Measurements from ENCODE around the gene ZNF785. TPM values are rescaled to one million over a fixed set of nuclear protein-coding genes. Genes with fewer than 3 reads are reported as not detected.

ZNF785 gene
- polyA plus RNA-seq, 1 donor (not counting 4 experiments of a cell fraction or from before 2014, with no cell fraction given): 3.4 TPM

DNA sequence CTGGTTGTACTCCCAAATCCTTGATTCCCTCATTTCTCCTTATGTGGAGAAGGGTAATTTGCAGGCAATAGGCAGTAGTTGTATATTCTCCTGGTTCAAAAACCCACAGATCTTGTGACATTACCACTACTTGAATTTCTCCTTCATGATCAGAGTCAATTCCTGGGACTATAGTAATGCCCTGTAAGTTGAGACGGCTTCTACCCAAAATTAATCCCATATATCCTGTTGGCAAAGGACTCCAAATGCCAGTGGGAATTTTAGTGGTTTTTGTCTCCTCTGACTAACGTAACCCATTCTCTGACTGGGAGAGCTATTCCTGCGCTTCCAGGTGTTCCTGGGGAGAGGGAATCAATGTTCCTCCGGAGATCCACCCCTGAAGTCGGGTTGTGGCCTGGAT is 36.3 kb upstream of the ZNF785 start:
- no peak overlapping the region for H3K4me2 ChIP-seq (ENCODE audit: control insufficient read depth, extremely low read depth, insufficient read depth, low read depth, low read length)
- no peaks in the 10 kb centered on the region for H4K20me1 ChIP-seq (ENCODE audit: control insufficient read depth, extremely low read depth, insufficient read depth, low read length)
- peaks cover 11% of the 10 kb centered on the region for H3K4me1 ChIP-seq (ENCODE audit: control insufficient read depth, extremely low read depth, insufficient read depth, low read length)
- peaks cover 7% of the 10 kb centered on the region for H3K9me3 ChIP-seq (ENCODE audit: control insufficient read depth, low read depth, low read length)
- no peaks in the 10 kb centered on the region for H3K9me1 ChIP-seq (ENCODE audit: control insufficient read depth, extremely low read depth, insufficient read depth, low read length)
- H3K4me3 ChIP-seq (ENCODE audit: control insufficient read depth in 2 of 3, extremely low read depth in 1 of 3, insufficient read depth in 2 of 3, low read depth in 1 of 3, low read length in 3 of 3): no peak overlapping the region
- DNase-seq (ENCODE audit: low read depth, low spot score) (no peak), FAIRE-seq (no peak)
- no peak overlapping the region for H3K9ac ChIP-seq (ENCODE audit: control insufficient read depth, extremely low read depth, insufficient read depth, low read length)
- H3K27me3 ChIP-seq (ENCODE audit: control insufficient read depth, extremely low read depth, insufficient read depth, low read length): no peaks in the 10 kb centered on the region
- TF ChIP-seq EZH2 (IDR thresholded peaks at IDR 0.05; ENCODE audit: low read length): no peak
- TF ChIP-seq, protein P1, sequence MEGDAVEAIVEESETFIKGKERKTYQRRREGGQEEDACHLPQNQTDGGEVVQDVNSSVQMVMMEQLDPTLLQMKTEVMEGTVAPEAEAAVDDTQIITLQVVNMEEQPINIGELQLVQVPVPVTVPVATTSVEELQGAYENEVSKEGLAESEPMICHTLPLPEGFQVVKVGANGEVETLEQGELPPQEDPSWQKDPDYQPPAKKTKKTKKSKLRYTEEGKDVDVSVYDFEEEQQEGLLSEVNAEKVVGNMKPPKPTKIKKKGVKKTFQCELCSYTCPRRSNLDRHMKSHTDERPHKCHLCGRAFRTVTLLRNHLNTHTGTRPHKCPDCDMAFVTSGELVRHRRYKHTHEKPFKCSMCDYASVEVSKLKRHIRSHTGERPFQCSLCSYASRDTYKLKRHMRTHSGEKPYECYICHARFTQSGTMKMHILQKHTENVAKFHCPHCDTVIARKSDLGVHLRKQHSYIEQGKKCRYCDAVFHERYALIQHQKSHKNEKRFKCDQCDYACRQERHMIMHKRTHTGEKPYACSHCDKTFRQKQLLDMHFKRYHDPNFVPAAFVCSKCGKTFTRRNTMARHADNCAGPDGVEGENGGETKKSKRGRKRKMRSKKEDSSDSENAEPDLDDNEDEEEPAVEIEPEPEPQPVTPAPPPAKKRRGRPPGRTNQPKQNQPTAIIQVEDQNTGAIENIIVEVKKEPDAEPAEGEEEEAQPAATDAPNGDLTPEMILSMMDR (optimal IDR thresholded peaks at IDR 0.05 in 1 of 3, IDR thresholded peaks at IDR 0.05 in 1 of 3, conservative IDR thresholded peaks at IDR 0.05 in 1 of 3; ENCODE audit: extremely low read depth in 1 of 3, insufficient read depth in 2 of 3, low read length in 3 of 3): no peak
- no peaks in the 10 kb centered on the region for H3K36me3 ChIP-seq (ENCODE audit: control insufficient read depth in 2 of 2, extremely low read depth in 1 of 2, insufficient read depth in 2 of 2, low read length in 2 of 2)
- no peak overlapping the region for H2AFZ ChIP-seq (ENCODE audit: control insufficient read depth, low read length)
- dilution Hi-C loops (cut with MboI; ENCODE audit: extremely low pct_ligation_motif_present, low sequenced_read_pairs): no loop called here
- H3K27ac ChIP-seq (ENCODE audit: control insufficient read depth, insufficient read depth, low read length): no peak overlapping the region
- no peaks in the 10 kb centered on the region for H3K79me2 ChIP-seq (ENCODE audit: control insufficient read depth, insufficient read depth, low read length)

DNA sequence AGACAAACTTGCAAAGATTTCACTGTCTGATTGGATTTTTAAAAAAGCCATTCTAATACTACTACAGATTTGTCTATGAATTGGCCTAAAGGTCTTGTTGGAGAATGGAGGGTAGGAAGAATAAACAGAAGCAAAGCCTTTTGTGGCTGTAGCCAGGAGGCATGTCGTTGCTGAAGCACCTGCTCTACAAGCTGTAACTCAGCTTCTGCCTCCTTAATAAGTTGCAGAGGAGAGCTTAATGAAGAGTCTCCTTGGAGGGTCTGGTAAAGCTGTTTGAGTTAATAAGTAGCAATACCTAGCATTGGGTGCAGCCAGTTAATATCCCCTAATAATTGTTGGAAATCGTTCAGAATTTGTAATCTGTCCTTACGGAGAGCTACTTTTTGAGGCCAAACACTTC is 34.7 kb upstream of the ZNF785 start:
- DNase-seq (ENCODE audit: low read depth, low spot score) (no peak), FAIRE-seq (no peak)
- Histone ChIP-seq H3K27ac (ENCODE audit: control insufficient read depth, insufficient read depth, low read length) (no peak overlapping the region), H3K36me3 (ENCODE audit: control insufficient read depth in 2 of 2, extremely low read depth in 1 of 2, insufficient read depth in 2 of 2, low read length in 2 of 2) (no peaks in the 10 kb centered on the region), H3K27me3 (ENCODE audit: control insufficient read depth, extremely low read depth, insufficient read depth, low read length) (no peaks in the 10 kb centered on the region), H3K9me1 (ENCODE audit: control insufficient read depth, extremely low read depth, insufficient read depth, low read length) (no peaks in the 10 kb centered on the region), H3K9me3 (ENCODE audit: control insufficient read depth, low read depth, low read length) (peaks cover 10% of the 10 kb centered on the region), H3K4me2 (ENCODE audit: control insufficient read depth, extremely low read depth, insufficient read depth, low read depth, low read length) (no peak overlapping the region), H3K9ac (ENCODE audit: control insufficient read depth, extremely low read depth, insufficient read depth, low read length) (no peak overlapping the region), H3K4me1 (ENCODE audit: control insufficient read depth, extremely low read depth, insufficient read depth, low read length) (peaks cover 11% of the 10 kb centered on the region), H3K4me3 (ENCODE audit: control insufficient read depth in 2 of 3, extremely low read depth in 1 of 3, insufficient read depth in 2 of 3, low read depth in 1 of 3, low read length in 3 of 3) (no peak overlapping the region), H4K20me1 (ENCODE audit: control insufficient read depth, extremely low read depth, insufficient read depth, low read length) (no peaks in the 10 kb centered on the region), H2AFZ (ENCODE audit: control insufficient read depth, low read length) (no peak overlapping the region), H3K79me2 (ENCODE audit: control insufficient read depth, insufficient read depth, low read length) (no peaks in the 10 kb centered on the region)
- TF ChIP-seq, protein P1 (optimal IDR thresholded peaks at IDR 0.05 in 1 of 3, IDR thresholded peaks at IDR 0.05 in 1 of 3, conservative IDR thresholded peaks at IDR 0.05 in 1 of 3; ENCODE audit: extremely low read depth in 1 of 3, insufficient read depth in 2 of 3, low read length in 3 of 3): no peak
- no peak for TF ChIP-seq EZH2 (IDR thresholded peaks at IDR 0.05; ENCODE audit: low read length)
- dilution Hi-C loops (cut with MboI; ENCODE audit: extremely low pct_ligation_motif_present, low sequenced_read_pairs): no loop called here
